CD4-positive, alpha-beta T cell treated with Interleukin-4 for 4 hours (primary cell): ENCODE measurements around the gene USP13.
"Not testable (repeated sequence)": the region's sequence is repeated elsewhere in the genome, so short reads cannot be mapped to it uniquely, and the experiment has no call there.

Experiments
- DNase-seq: peaks from one replicate; pipeline ENCODE4 v3.0.0-alpha.2; 2020

USP13 gene

GRCh38 chr3:179652447-179653095, at the start of gene USP13:
Gene USP13, plus strand, starts transcription at chr3:179653040. Its CDS starts 186 bp downstream, at chr3:179653226.
- DNase-seq, result peak; percentile 61

- no peak for DNase-seq
Observed at GRCh38 chr3:179603321-179603720, 49.5 kb upstream of the USP13 start.

- no peak for DNase-seq
Observed at GRCh38 chr3:179603831-179604230, 49.0 kb upstream of the USP13 start.

GRCh38 chr3:179604321-179605078, 48.3 kb upstream of the USP13 start, which contains the start of the genes MRPL47 and NDUFB5:
Gene MRPL47, minus strand, starts transcription at chr3:179604638. Its CDS starts 14 bp downstream, at chr3:179604624.
Gene NDUFB5, plus strand, starts transcription at chr3:179604794. Its CDS starts 22 bp downstream, at chr3:179604816.
- DNase-seq, result peak; percentile 94

- no peak for DNase-seq
Observed at GRCh38 chr3:179606534-179607085, 46.2 kb upstream of the USP13 start.

- DNase-seq, result peak; percentile 49
Observed at GRCh38 chr3:179608931-179609720, 43.7 kb upstream of the USP13 start.

- DNase-seq, result no peak
Observed at GRCh38 chr3:179610066-179610465, 42.8 kb upstream of the USP13 start.

- DNase-seq, result no peak
Observed at GRCh38 chr3:179613807-179614206, 39.0 kb upstream of the USP13 start.

GRCh38 chr3:179615458-179616173, 37.2 kb upstream of the USP13 start:
- DNase-seq, result no peak

GRCh38 chr3:179622023-179622422, 30.8 kb upstream of the USP13 start:
- DNase-seq, result no peak

- DNase-seq, result no peak
Observed at GRCh38 chr3:179624451-179624850, 28.4 kb upstream of the USP13 start.

GRCh38 chr3:179630753-179631451, 21.9 kb upstream of the USP13 start:
- no peak for DNase-seq

- DNase-seq, result no peak
Observed at GRCh38 chr3:179640469-179640868, 12.4 kb upstream of the USP13 start.

GRCh38 chr3:179642871-179643270, 10.0 kb upstream of the USP13 start:
- DNase-seq, result no peak

- DNase-seq, result not testable (repeated sequence)
Observed at GRCh38 chr3:179643837-179644236, 9.0 kb upstream of the USP13 start.

- DNase-seq, result no peak
Observed at GRCh38 chr3:179646177-179646576, 6.7 kb upstream of the USP13 start.

GRCh38 chr3:179651687-179652446, 973 bp upstream of the USP13 start:
- DNase-seq, result no peak

GRCh38 chr3:179653096-179653797, 407 bp downstream of the USP13 start:
- peak; percentile 57 for DNase-seq

GRCh38 chr3:179655236-179655635, 2.4 kb downstream of the USP13 start:
- DNase-seq, result no peak

- DNase-seq, result no peak
Observed at GRCh38 chr3:179658606-179659005, 5.8 kb downstream of the USP13 start.
